A673 (cell line): ENCODE measurements around the gene LRRC8D. TPM values are rescaled to one million over a fixed set of nuclear protein-coding genes. Genes with fewer than 3 reads are reported as not detected.

Experiments used
- BruUV-seq: library from RNA; stranded (reverse); fragments of 400-500 nt; replicated peaks from 2 replicates; lab custom pipeline; 2021; lab: Mats Ljungman, UMichigan
- CTCF ChIA-PET: fragments of 300-600 bp; sonication (Branson Sonifier 250); formaldehyde crosslinking; loops from one replicate; lab custom pipeline; 2022; ENCODE audit warnings: antibody characterized with exemption; lab: Charles Lee
- POLR2A ChIA-PET: fragments of 300-600 bp; sonication (Branson Sonifier 250); formaldehyde crosslinking; loops from one replicate; lab custom pipeline; 2022; ENCODE audit warnings: antibody characterized with exemption; ENCODE audit not compliant: low non-redundant PET; lab: Charles Lee
- DNase-seq: peaks from one replicate; pipeline ENCODE4 v3.0.0-alpha.2; 2015; ENCODE audit warnings: low spot score
- H3K27ac ChIP-seq: fragments of 200-600 bp; sonication (generic); 2 replicates; pipeline ENCODE4 v1.5.1; 2016; ENCODE audit warnings: mixed run types, low read depth, mild to moderate bottlenecking, mixed read lengths, antibody characterized with exemption, low read length; ENCODE audit not compliant: poor library complexity, severe bottlenecking
- H3K27me3 ChIP-seq: fragments of 200-600 bp; sonication (generic); replicated peaks from 2 replicates; pipeline ENCODE4 v1.6.1; 2017; ENCODE audit warnings: mixed run types, low read depth, mild to moderate bottlenecking, mixed read lengths, antibody characterized with exemption, low read length; ENCODE audit not compliant: insufficient read depth, poor library complexity
- H3K36me3 ChIP-seq: fragments of 200-600 bp; sonication (generic); 2 replicates; pipeline ENCODE4 v1.6.1; 2016; ENCODE audit warnings: mixed run types, mild to moderate bottlenecking, mixed read lengths, antibody characterized with exemption, low read length; ENCODE audit not compliant: insufficient read depth, poor library complexity, severe bottlenecking
- H3K4me1 ChIP-seq: fragments of 200-600 bp; sonication (generic); 2 replicates; pipeline ENCODE4 v1.6.1; 2017; ENCODE audit warnings: mixed run types, mild to moderate bottlenecking, mixed read lengths, antibody characterized with exemption, low read length; ENCODE audit not compliant: insufficient read depth, poor library complexity, severe bottlenecking
- H3K4me3 ChIP-seq: fragments of 200-600 bp; sonication (generic); 2 replicates; pipeline ENCODE4 v1.5.1; 2016; ENCODE audit warnings: low read depth, mixed run types, mild to moderate bottlenecking, mixed read lengths, low read length; ENCODE audit not compliant: poor library complexity, severe bottlenecking
- H3K9me3 ChIP-seq: fragments of 200-600 bp; sonication (generic); 2 replicates; pipeline ENCODE4 v1.6.1; 2016; ENCODE audit warnings: mixed run types, low read depth, mild to moderate bottlenecking, mixed read lengths, antibody characterized with exemption, low read length; ENCODE audit not compliant: poor library complexity, severe bottlenecking
- CTCF ChIP-seq: fragments of 300-800, 200-600 bp; sonication (generic); conservative IDR thresholded peaks from 2 replicates; pipeline ENCODE4 v1.5.1; 2017; ENCODE audit warnings: low read depth, mild to moderate bottlenecking, antibody characterized with exemption, low read length, moderate library complexity, mixed read lengths
- EZH2 ChIP-seq: fragments of 200-600 bp; sonication (generic); IDR thresholded peaks from 2 replicates; pipeline ENCODE4 v1.6.1; 2017; ENCODE audit warnings: borderline replicate concordance, low read depth, mild to moderate bottlenecking, mixed read lengths, antibody characterized with exemption, low read length; ENCODE audit not compliant: poor library complexity, severe bottlenecking
- intact Hi-C: fragments of 100-400 bp; cut with micrococcal nuclease; formaldehyde crosslinking; loops from one replicate; pipeline ENCODE4 v1.10.0; 2022; ENCODE audit not compliant: unreplicated experiment
- total RNA-seq: library from RNA; stranded (reverse); gene quantifications from 2 replicates; pipeline ENCODE4 v1.2.3, GENCODE V29; 2021

Gene LRRC8D
- total RNA-seq, 1 experiment from 2014 or later, result 59.4 TPM

GRCh38 chr1:89943846-89944781 lies 123.3 kb downstream of the LRRC8D start:
- H3K27ac ChIP-seq, result no peak overlapping the region
- ChIA-PET CTCF (no interaction called here), POLR2A (interaction anchor here (0.6 kb wide), 1 partner anchor 32 kb away, joined by 4 read pairs; no protein-coding TSS in a partner anchor)
- TF ChIP-seq CTCF (no peak), EZH2 (no peak)
- H3K27me3 ChIP-seq, result no peaks in the 10 kb centered on the region
- BruUV-seq, result no TSS peak
- no peak for DNase-seq
- H3K9me3 ChIP-seq, result no peaks in the 10 kb centered on the region
- no peak overlapping the region for H3K4me3 ChIP-seq
- intact Hi-C loops, result no loop called here
- H3K4me1 ChIP-seq, result peaks cover 12% of the 10 kb centered on the region
- no peaks in the 10 kb centered on the region for H3K36me3 ChIP-seq

- ChIA-PET CTCF (interaction anchor here (1.3 kb wide), 1 partner anchor 141 kb away, joined by 5 read pairs; no protein-coding TSS in a partner anchor), POLR2A (interaction anchor here (0.6 kb wide), 1 partner anchor 41 kb away, joined by 3 read pairs; no protein-coding TSS in a partner anchor)
- intact Hi-C loops, result no loop called here
Measured at GRCh38 chr1:89945852-89946476, 125.1 kb downstream of the LRRC8D start.

More at GRCh38 chr1:89945852-89946476, 125.1 kb downstream of the LRRC8D start:
- Histone ChIP-seq H3K4me3 (no peak overlapping the region), H3K27ac (no peak overlapping the region), H3K9me3 (no peaks in the 10 kb centered on the region), H3K36me3 (no peaks in the 10 kb centered on the region), H3K27me3 (no peaks in the 10 kb centered on the region), H3K4me1 (peaks cover 12% of the 10 kb centered on the region)
- no TSS peak for BruUV-seq
- DNase-seq, result no peak
- TF ChIP-seq EZH2 (no peak), CTCF (no peak)
